ENCODE results near the gene PTPRA. TPM values are rescaled to one million over a fixed set of nuclear protein-coding genes. Genes with fewer than 3 reads are reported as not detected.

The PTPRA gene
- total RNA-seq, 4 donors from 2014 or later, result 80.6 to 121 (median 97.1) TPM

DNA sequence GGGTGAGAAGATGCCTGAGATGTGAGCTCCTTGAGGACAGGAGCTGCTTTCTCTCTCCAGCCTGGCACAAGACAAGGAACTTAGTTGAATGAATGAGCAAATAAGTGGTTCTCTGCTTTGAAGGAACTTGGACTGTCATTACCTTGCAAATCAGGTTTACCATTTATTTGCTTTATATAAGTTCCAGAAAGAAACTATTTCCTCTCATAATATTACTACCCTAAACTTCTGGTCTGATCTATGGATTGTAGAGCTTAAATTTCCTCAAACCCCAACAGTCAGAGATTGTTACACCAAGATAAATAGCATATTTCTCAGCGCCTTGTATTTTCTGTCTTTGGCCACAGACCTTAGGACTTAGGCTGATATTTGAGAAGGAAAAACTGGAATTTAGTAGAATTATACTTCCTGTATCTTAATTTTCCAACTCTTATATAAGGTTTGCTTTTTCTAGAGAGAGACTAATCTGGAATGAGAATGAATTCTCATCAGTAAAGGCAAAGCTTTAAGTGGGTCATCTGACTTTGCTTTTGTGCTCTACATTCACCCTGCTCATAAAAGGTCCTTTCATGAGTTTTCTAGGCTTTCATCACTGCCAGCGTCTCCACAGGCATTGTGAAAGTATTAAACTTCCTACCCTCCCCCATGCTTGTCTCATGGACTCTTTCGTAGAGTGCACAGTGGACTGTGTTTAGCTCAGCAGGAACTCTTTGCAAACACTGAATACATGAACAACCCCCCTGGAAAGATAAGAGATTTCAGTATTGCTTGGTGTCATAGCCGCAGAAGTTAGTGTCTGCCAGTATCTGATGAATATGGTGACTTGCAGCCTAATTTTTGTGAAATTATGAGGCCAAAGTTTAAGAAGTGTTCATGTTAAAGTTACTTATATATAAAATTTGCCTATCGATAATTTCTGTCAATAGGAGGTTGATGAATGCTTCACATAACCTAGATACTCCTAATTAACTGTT is 74.0 kb downstream of the PTPRA start:
- DNase-seq, result no peak

GRCh38 chr20:2948968-2949367 is 75.7 kb downstream of the PTPRA start:
- no peaks in the 10 kb centered on the region for H3K9me3 ChIP-seq
- DNase-seq, result no peak
- intact Hi-C loops (cut with DNase I; ENCODE audit: low total_unique reads), result no loop called here

More for the DNA sequence above, 74.0 kb downstream of the PTPRA start:
- no peak for TF ChIP-seq POLR2A (IDR thresholded peaks at IDR 0.05)
- TF ChIP-seq, protein P1, sequence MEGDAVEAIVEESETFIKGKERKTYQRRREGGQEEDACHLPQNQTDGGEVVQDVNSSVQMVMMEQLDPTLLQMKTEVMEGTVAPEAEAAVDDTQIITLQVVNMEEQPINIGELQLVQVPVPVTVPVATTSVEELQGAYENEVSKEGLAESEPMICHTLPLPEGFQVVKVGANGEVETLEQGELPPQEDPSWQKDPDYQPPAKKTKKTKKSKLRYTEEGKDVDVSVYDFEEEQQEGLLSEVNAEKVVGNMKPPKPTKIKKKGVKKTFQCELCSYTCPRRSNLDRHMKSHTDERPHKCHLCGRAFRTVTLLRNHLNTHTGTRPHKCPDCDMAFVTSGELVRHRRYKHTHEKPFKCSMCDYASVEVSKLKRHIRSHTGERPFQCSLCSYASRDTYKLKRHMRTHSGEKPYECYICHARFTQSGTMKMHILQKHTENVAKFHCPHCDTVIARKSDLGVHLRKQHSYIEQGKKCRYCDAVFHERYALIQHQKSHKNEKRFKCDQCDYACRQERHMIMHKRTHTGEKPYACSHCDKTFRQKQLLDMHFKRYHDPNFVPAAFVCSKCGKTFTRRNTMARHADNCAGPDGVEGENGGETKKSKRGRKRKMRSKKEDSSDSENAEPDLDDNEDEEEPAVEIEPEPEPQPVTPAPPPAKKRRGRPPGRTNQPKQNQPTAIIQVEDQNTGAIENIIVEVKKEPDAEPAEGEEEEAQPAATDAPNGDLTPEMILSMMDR (IDR thresholded peaks at IDR 0.05), result no peak
- no peak overlapping the region for H3K4me3 ChIP-seq
- H3K4me1 ChIP-seq, result no peaks in the 10 kb centered on the region
- H3K27me3 ChIP-seq, result no peaks in the 10 kb centered on the region
- no peaks in the 10 kb centered on the region for H3K9me3 ChIP-seq
- intact Hi-C loops (cut with DNase I; ENCODE audit: low total_unique reads), result no loop called here
- no peaks in the 10 kb centered on the region for H3K36me3 ChIP-seq
- H3K27ac ChIP-seq, result no peak overlapping the region

GRCh38 chr20:2952766-2953165 is 79.5 kb downstream of the PTPRA start:
- Histone ChIP-seq H3K36me3 (no peaks in the 10 kb centered on the region), H3K4me1 (no peaks in the 10 kb centered on the region), H3K27me3 (no peaks in the 10 kb centered on the region), H3K4me3 (no peak overlapping the region), H3K9me3 (no peaks in the 10 kb centered on the region), H3K27ac (no peak overlapping the region)
- TF ChIP-seq, protein P1 (IDR thresholded peaks at IDR 0.05), result no peak
- TF ChIP-seq POLR2A (IDR thresholded peaks at IDR 0.05), result no peak
- DNase-seq, result no peak
- intact Hi-C loops (cut with DNase I; ENCODE audit: low total_unique reads), result no loop called here

More at GRCh38 chr20:2948968-2949367, 75.7 kb downstream of the PTPRA start:
- no peaks in the 10 kb centered on the region for H3K27me3 ChIP-seq
- H3K36me3 ChIP-seq, result no peaks in the 10 kb centered on the region
- no peak for TF ChIP-seq POLR2A (IDR thresholded peaks at IDR 0.05)
- TF ChIP-seq, protein P1 (IDR thresholded peaks at IDR 0.05), result no peak
- H3K4me3 ChIP-seq, result no peak overlapping the region
- H3K4me1 ChIP-seq, result no peaks in the 10 kb centered on the region
- no peak overlapping the region for H3K27ac ChIP-seq

- H3K36me3 ChIP-seq, result no peaks in the 10 kb centered on the region
- DNase-seq, result no peak
- no peaks in the 10 kb centered on the region for H3K9me3 ChIP-seq
- H3K27me3 ChIP-seq, result no peaks in the 10 kb centered on the region
- TF ChIP-seq, protein P1 (IDR thresholded peaks at IDR 0.05), result no peak
- no peak for TF ChIP-seq POLR2A (IDR thresholded peaks at IDR 0.05)
- no peak overlapping the region for H3K27ac ChIP-seq
- intact Hi-C loops (cut with DNase I; ENCODE audit: low total_unique reads), result no loop called here
- no peak overlapping the region for H3K4me3 ChIP-seq
- H3K4me1 ChIP-seq, result no peaks in the 10 kb centered on the region
Observed at GRCh38 chr20:2955257-2955970, 82.1 kb downstream of the PTPRA start.

- intact Hi-C loops (cut with DNase I; ENCODE audit: low total_unique reads), result no loop called here
- no peak for DNase-seq
- no peaks in the 10 kb centered on the region for H3K36me3 ChIP-seq
- H3K27me3 ChIP-seq, result no peaks in the 10 kb centered on the region
- H3K4me1 ChIP-seq, result no peaks in the 10 kb centered on the region
- H3K4me3 ChIP-seq, result no peak overlapping the region
- H3K9me3 ChIP-seq, result no peaks in the 10 kb centered on the region
- TF ChIP-seq POLR2A (IDR thresholded peaks at IDR 0.05), result no peak
- TF ChIP-seq, protein P1 (IDR thresholded peaks at IDR 0.05), result no peak
- no peak overlapping the region for H3K27ac ChIP-seq
Observed at GRCh38 chr20:2956480-2956879, 83.2 kb downstream of the PTPRA start.

Measured in uterus (tissue), 4 donors.